GM19452 (cell line): Measurements from ENCODE around the gene TEPSIN.
"Not testable (repeated sequence)": the region's sequence is repeated elsewhere in the genome, so short reads cannot be mapped to it uniquely, and the experiment has no call there.

ENCODE experiments used
- ATAC-seq: cut with Tn5 transposase; IDR thresholded peaks from one replicate; pipeline ENCODE4 v1.9.1; 2021; ENCODE audit not compliant: unreplicated experiment

Gene TEPSIN

GRCh38 chr17:81237591-81238489 lies 1.0 kb downstream of the TEPSIN start:
- no peak for ATAC-seq

GRCh38 chr17:81236784-81237183 lies 2.1 kb downstream of the TEPSIN start:
- ATAC-seq, result no peak

- ATAC-seq, result no peak
Measured at GRCh38 chr17:81235822-81236740, 2.8 kb downstream of the TEPSIN start.

- ATAC-seq, result no peak
Measured at GRCh38 chr17:81234940-81235821, 3.7 kb downstream of the TEPSIN start.

- no peak for ATAC-seq
Measured at GRCh38 chr17:81234506-81234855, 4.4 kb downstream of the TEPSIN start.

GRCh38 chr17:81233811-81234505 lies 4.9 kb downstream of the TEPSIN start:
- ATAC-seq, result no peak

- no peak for ATAC-seq
Measured at GRCh38 chr17:81233316-81233715, 5.5 kb downstream of the TEPSIN start.

- ATAC-seq, result no peak
Measured at GRCh38 chr17:81232616-81233241, 6.1 kb downstream of the TEPSIN start.

GRCh38 chr17:81231766-81232581 lies 6.9 kb downstream of the TEPSIN start:
- ATAC-seq, result no peak

- ATAC-seq, result no peak
Measured at GRCh38 chr17:81231121-81231645, 7.7 kb downstream of the TEPSIN start.

GRCh38 chr17:81230043-81230820 lies 8.6 kb downstream of the TEPSIN start:
- no peak for ATAC-seq

GRCh38 chr17:81229666-81229920 lies 9.3 kb downstream of the TEPSIN start:
- no peak for ATAC-seq

GRCh38 chr17:81228834-81229665 lies 9.8 kb downstream of the TEPSIN start:
- ATAC-seq, result no peak

GRCh38 chr17:81228420-81228819 lies 10.4 kb downstream of the TEPSIN start:
- ATAC-seq, result no peak

GRCh38 chr17:81227630-81228029 lies 11.2 kb downstream of the TEPSIN start:
- ATAC-seq, result not testable (repeated sequence)

- no peak for ATAC-seq
Measured at GRCh38 chr17:81223762-81224130, 15.1 kb downstream of the TEPSIN start.
